NCI-H1417 (cell line): ENCODE measurements around the gene TTC12.

Experiments
- DNase-seq, 3 experiments: peaks; one replicate each; lab custom pipeline; 2025; lab: John Stamatoyannopoulos, UW

Gene TTC12

GRCh38 chr11:113331441-113331840, 17.1 kb downstream of the TTC12 start:
- peak in 1 of 3 experiments; percentile 41 for DNase-seq

- no peak for DNase-seq
These were observed 17.6 kb downstream of the TTC12 start for GRCh38 chr11:113332023-113332422.

DNA sequence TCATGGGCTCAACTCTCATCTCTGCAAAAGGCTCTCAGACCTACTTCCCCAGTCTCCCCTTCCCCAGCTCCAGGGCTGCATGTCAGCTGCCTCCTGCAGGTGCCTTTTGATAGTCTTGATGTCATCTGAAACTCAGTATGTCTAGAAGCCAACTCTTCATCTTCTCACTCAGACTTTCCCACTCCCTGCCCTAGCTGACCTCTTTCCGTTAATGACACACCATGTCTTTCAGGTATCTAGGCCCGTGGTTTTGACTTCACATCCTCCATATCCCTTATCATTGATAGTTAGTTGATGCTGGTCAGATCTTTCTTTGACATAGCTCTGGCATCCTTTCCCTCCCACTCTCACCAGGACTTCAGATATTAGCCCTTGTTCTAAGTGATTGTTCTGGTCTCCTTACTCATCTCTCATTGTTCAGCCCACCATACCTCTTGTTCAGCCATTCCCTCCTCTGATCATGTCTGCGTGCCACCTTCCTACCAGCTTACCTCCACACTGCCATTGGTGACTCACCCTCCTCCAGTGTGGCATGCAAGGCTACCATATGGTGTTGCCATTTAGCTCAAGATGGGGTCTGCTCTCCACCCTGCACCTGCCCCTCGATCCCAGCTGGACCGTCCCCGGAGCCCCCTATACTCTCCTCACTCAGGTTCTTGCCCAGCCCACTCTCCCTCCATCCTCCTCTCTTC, 18.4 kb downstream of the TTC12 start:
- DNase-seq, result no peak

DNA sequence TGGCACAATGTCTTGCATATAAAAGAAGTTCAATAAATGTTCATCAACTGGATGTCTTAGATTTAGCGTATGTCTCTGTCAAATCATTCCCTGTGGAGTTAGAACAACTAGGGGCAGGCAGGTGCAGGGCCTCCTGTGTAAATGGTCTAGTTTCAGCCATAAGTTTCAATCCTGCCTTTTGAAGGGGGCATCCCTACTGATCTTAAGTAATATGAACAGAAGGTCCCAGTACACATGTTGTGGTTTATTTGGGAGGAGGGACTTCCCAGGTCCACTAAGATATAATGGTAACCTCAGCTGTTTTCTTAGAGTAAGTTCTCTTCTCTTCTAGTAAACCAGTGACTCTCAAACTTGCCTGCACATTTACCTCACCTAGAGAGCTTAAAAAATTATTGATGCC, 19.8 kb downstream of the TTC12 start:
- DNase-seq, result no peak

- no peak for DNase-seq
These were observed 24.3 kb downstream of the TTC12 start for GRCh38 chr11:113338730-113339129.

DNA sequence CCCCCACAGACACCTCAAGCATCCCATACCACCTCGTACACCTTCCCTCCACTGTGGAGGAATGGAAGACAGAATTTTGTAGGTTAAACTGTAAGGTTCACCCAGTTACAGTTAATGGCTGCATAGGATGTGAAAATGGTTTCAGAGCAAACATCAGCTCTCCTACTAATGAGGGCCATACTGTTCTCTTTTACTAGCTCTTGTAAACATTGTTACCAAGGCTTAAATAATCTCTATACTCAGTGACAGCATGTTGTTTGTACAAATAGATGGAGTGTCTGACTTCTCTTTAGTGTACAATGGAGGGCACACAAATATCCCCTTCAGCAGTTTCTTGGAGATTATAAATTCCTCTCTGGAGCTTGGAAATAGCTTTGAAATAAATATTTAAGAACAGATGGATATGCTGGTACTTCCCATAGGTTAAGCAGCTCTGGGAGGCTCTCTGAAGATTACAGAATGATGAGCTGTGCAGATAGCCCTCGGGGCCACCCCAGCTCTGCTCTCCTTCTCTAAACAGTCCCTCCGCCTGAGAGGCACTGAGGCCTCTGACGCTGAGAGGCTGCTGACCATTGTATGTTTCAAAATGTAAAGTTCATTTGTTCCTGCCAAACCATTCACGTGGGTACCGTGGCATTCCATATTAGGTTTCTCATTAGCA, 25.7 kb downstream of the TTC12 start:
- DNase-seq, result peak in 2 of 3 experiments; percentile 23 to 69

- DNase-seq, result no peak
These were observed 27.2 kb downstream of the TTC12 start for GRCh38 chr11:113341388-113342165.

- DNase-seq, result no peak
These were observed 31.6 kb downstream of the TTC12 start for GRCh38 chr11:113345978-113346377.

- DNase-seq, result no peak
These were observed 35.1 kb downstream of the TTC12 start for GRCh38 chr11:113349528-113349927.

GRCh38 chr11:113350336-113351067, 36.1 kb downstream of the TTC12 start:
- peak in 2 of 3 experiments; percentile 53 to 81 for DNase-seq

DNA sequence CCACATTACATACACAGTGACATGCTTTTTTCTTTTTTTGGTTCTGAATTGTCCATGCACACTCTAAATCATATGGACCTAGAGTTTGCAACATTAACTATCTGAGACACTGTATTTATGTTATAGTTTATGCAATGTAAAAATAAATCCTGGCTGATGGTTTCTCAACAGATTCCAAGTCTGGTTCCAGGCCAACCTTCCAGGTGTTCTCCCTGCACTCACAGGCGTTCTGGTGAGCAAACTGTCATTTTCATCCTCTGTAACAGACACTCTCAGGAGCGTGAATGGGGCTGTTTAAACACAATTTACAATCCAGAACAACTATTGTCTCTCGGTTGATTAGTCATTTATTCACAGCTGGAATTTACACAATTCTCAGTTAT, 36.7 kb downstream of the TTC12 start:
- DNase-seq, result peak in 2 of 3 experiments; percentile 67 to 93

GRCh38 chr11:113351480-113351879, 37.1 kb downstream of the TTC12 start:
- DNase-seq, result no peak

- DNase-seq, result no peak
These were observed 41.8 kb downstream of the TTC12 start for GRCh38 chr11:113356203-113356602.

- no peak for DNase-seq
These were observed 49.0 kb downstream of the TTC12 start for GRCh38 chr11:113363406-113363805.

GRCh38 chr11:113363996-113364641, 49.7 kb downstream of the TTC12 start:
- DNase-seq, result no peak

- DNase-seq, result no peak
These were observed 51.5 kb downstream of the TTC12 start for GRCh38 chr11:113365895-113366294.

DNA sequence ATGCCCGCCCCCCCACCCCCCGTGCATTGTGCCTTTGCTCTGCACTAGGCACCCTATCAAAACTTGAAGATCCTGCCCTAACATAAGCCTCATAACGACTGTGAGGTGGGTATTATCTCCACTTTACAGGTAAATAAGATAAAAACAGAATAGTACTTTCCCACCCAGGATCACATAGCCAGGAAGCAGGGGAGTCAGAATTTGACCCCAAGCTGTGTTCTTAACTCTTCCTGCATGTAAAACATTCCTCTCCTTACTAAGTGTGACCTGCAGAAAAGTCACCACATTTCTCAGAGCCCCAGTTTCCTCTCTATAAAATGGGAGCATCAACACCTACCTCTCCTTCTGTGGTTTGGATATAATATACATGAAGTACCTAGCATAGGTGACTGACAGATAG, 55.0 kb downstream of the TTC12 start:
- no peak for DNase-seq

DNA sequence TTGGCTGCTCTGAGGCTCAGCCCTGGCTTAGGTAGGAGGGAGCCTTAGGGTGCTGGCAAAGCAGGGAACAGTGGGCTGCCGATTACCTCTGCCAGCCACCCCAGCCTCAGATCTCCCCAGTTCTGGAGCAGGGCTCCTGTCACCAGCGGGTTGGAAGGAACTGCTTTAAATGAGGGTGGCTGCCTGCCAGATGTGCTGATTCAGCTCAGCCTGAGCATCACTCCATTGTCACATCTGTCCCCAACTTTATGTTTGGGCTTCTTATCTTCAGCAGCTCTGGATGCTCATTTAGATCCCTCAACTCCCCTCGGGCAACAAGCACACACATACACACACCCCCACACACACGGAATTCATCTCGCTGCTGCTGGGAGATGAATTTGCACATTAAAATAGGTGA, 56.3 kb downstream of the TTC12 start:
- no peak for DNase-seq

DNA sequence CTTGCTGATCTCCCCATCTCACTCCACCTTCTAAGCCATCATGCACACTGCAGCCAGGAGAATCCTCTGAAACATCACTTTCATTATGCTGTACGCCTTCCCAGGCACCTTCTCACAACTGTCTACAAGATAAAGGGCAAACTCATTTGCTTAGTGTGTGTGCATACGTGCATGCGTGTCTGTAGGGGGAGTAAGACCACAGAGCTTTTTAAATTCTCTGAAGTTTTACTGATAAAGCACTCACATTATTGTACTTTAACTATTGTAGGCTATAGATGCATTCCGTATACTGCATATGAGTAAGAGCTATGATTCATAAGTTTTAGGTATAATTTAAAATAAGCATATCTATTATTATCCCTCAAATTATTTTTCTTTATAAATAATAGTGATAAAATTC, 57.9 kb downstream of the TTC12 start:
- DNase-seq, result no peak

DNA sequence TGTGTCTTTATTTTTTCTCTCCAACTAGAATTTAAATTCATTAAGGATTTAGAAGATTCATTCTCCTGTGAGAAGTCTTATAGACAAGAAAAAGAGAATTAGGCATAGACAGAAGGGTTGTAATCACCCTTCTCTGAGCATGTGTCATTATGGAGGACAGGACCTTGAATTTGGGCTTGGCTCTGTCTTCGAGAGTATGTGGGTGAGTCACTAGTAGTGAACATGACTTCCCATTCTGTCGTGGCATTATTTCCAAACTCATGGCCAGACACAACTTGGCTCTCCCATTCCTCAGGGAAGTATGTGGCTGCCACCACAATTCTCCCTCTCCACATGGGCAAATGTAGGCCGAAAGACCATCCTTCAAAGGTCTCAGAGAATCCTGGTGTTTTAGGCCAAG, 58.9 kb downstream of the TTC12 start:
- no peak for DNase-seq

- DNase-seq, result no peak
These were observed 59.7 kb downstream of the TTC12 start for GRCh38 chr11:113373981-113374560.
